ENCODE data around the gene LDB1. TPM values are rescaled to one million over a fixed set of nuclear protein-coding genes. Genes with fewer than 3 reads are reported as not detected.

Gene LDB1
- total and polyA plus RNA-seq, 2 of the 13 experiments (the other 11 are each of a cell fraction or from before 2014, with no cell fraction given), result 17.2 to 45.5 TPM

DNA sequence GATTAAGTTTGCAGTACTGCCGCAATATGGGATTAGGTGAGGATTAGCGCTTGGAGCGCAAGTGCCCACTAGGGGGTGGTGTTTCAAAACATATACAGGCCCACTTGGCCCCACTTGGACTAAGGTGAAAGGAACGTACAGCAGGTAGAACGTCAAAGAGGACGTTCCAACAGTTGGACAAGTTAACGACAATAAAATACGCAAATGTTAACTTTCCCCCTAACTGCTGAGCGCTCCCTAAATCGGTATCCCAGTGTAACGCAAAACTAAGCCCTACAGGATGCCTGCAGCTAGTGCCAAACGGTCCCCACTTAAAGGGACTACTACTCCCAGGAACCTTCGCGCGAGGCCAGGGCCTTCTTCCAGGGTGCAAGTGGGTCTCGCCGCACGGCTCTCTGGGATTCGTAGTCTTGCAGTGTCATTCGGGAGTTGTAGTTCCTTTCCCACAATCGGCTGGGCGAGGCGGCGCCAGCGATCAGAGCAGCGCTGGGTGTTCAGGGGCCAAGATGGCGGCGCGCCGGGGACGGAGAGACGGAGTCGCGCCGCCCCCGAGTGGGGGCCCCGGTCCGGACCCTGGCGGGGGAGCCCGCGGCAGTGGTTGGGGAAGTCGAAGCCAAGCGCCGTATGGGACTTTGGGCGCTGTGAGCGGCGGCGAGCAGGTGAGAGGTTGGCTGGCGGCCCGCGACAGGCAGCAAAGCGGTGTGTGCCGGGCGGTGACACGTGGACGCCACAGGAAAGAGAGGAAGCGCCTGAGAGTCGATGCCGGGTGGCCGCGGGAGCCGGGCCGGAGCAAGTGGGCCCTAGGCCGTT is 12.6 kb upstream of the LDB1 start, which contains the start of gene PPRC1 (continued):
- no peak; the same call in 1 of the 2 replicates for TF ChIP-seq ZNF747 (CRISPR knock-in tag; IDR thresholded peaks at IDR 0.05; ENCODE audit: borderline replicate concordance)

DNA sequence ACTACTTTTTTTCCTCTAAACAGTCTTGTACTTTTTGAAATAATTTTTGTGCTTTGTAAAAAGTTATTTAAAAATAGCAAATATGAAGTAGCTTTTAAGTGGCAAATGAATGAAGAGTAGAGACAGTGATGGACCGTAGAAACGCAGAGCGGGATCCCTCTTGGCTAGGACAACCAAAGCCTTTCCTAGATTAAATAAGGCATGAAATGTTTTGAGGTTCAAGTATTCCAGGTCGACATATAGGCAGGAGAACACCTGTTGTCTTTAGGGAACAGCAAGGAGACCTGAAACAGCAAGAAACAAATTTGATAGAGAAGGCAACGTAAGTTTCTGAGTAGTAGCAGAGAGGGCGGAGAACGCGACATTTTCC is 12.0 kb upstream of the LDB1 start:
- FAIRE-seq (no peak), ATAC-seq (no peak), DNase-seq (ENCODE audit: low spot score) (no peak)
- peaks cover 33% of the 10 kb centered on the region for H4K20me1 ChIP-seq (ENCODE audit: insufficient read depth, low read length)
- peaks cover 0 to 4% of the 10 kb centered on the region in 2 experiments; a peak in 1 of 5 replicates for H3K27me3 ChIP-seq (ENCODE audit: control insufficient read depth in 1 of 2, insufficient read depth in 2 of 2, low read length in 2 of 2)
- TF ChIP-seq NCOA1 (CRISPR knock-in tag; IDR thresholded peaks at IDR 0.05) (0 out of 2 replicates have a peak, but pooled peaks have one; percentile 49), ZNF800 (CRISPR knock-in tag; IDR thresholded peaks at IDR 0.05) (0 out of 2 replicates have a peak, but pooled peaks have one; percentile 30), ZNF136 (CRISPR knock-in tag; IDR thresholded peaks at IDR 0.05; ENCODE audit: low read depth) (peak; percentile 88; the same call in 1 of the 2 replicates), CC2D1A (CRISPR knock-in tag; IDR thresholded peaks at IDR 0.05) (no peak), PPARG (CRISPR knock-in tag; conservative IDR thresholded peaks at IDR 0.05) (0 out of 2 replicates have a peak, but pooled peaks have one; percentile 3), ZFP90 (CRISPR knock-in tag; IDR thresholded peaks at IDR 0.05; ENCODE audit: borderline replicate concordance) (0 out of 2 replicates have a peak, but pooled peaks have one; percentile 30), E2F1 (CRISPR knock-in tag; IDR thresholded peaks at IDR 0.05) (0 out of 2 replicates have a peak, but pooled peaks have one; percentile 14), TFE3 (CRISPR knock-in tag; IDR thresholded peaks at IDR 0.05) (no peak), SP5 (CRISPR knock-in tag; IDR thresholded peaks at IDR 0.05; ENCODE audit: borderline replicate concordance, low read depth) (peak; percentile 26; the same call in 1 of the 2 replicates)
- peaks cover 41% of the 10 kb centered on the region for H3K4me1 ChIP-seq (ENCODE audit: insufficient read depth, low read length)
- H3K36me3 ChIP-seq (replicated peaks in 1 of 2; ENCODE audit: control insufficient read depth in 1 of 2, insufficient read depth in 2 of 2, low read length in 2 of 2), result peaks cover 0 to 6% of the 10 kb centered on the region in 2 experiments; a peak in 2 of 5 replicates
- no TSS peak for BruUV-seq (replicated peaks)
- peak overlapping the region; percentile 47 to 96 (median 92) for H3K4me3 ChIP-seq (replicated peaks in 1 of 3; ENCODE audit: insufficient read depth in 1 of 3, low read depth in 2 of 3, low read length in 3 of 3)
- H2AFZ ChIP-seq (ENCODE audit: low read length), result peak overlapping the region; percentile 100
- H3K27ac ChIP-seq (ENCODE audit: extremely low read length, insufficient read depth, low read length), result peak overlapping the region; percentile 15
- peak overlapping the region; percentile 93 for H3K9ac ChIP-seq (ENCODE audit: insufficient read depth, low read depth, low read length)
- ChIA-PET POLR2A (interaction anchor here (0.6 to 1.9 kb wide), 5 partner anchors 17 to 74 kb away, joined by 3 to 11 read pairs (median 3); partner anchors contain the start of gene NOLC1), CTCF (ENCODE audit: low intra/inter-chr PET ratio, low total read pairs) (interaction anchor here (0.9 kb wide), 1 partner anchor 11 kb away, joined by 3 read pairs; no protein-coding TSS in a partner anchor)
- H3K4me2 ChIP-seq (ENCODE audit: low read depth, low read length), result peak overlapping the region; percentile 91
- WGBS (ENCODE audit: low lambda C conversion rate), result under 1% methylated on average over 8 of the region's 8 CpGs
- in situ Hi-C loops (cut with HindIII; ENCODE audit: extremely low pct_ligation_motif_present, low pct_unique_long_range_greater_than_20kb) (no loop called here), intact Hi-C loops (cut with micrococcal nuclease; ENCODE audit: unreplicated experiment) (loop anchor here (1.0 kb wide), 1 partner anchor 20 kb away; the partner anchor contains the start of gene NOLC1)
- no peaks in the 10 kb centered on the region for H3K9me3 ChIP-seq (ENCODE audit: low read length)
- peaks cover 42% of the 10 kb centered on the region for H3K79me2 ChIP-seq (ENCODE audit: insufficient read depth, low read length)
